ENCODE measurements around the gene ARHGAP10.

DNA sequence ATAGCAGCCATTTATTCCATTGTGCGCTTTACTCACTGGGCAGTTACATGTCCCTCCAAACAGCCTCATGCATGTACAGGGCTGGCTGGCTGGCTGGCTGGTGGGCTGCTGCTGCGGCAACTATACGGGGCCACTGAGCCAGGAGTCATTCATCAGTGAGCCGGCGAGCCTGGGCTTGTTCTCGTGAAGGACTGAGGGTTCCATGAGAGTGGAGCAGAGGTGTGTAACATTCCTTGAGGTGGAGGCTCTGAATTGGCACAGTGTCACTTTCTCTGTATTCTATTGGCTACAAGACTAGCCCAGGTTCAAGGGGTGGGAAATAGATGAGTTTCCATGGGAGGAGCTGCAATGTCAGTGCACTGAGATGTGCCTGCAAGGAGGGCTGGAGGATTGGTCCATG lies 89.1 kb downstream of the ARHGAP10 start:
- TF ChIP-seq, protein P1, sequence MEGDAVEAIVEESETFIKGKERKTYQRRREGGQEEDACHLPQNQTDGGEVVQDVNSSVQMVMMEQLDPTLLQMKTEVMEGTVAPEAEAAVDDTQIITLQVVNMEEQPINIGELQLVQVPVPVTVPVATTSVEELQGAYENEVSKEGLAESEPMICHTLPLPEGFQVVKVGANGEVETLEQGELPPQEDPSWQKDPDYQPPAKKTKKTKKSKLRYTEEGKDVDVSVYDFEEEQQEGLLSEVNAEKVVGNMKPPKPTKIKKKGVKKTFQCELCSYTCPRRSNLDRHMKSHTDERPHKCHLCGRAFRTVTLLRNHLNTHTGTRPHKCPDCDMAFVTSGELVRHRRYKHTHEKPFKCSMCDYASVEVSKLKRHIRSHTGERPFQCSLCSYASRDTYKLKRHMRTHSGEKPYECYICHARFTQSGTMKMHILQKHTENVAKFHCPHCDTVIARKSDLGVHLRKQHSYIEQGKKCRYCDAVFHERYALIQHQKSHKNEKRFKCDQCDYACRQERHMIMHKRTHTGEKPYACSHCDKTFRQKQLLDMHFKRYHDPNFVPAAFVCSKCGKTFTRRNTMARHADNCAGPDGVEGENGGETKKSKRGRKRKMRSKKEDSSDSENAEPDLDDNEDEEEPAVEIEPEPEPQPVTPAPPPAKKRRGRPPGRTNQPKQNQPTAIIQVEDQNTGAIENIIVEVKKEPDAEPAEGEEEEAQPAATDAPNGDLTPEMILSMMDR (IDR thresholded peaks at IDR 0.05; ENCODE audit: low read depth, low read length, poor library complexity, severe bottlenecking), result no peak
- TF ChIP-seq EZH2phosphoT487 (IDR thresholded peaks at IDR 0.05; ENCODE audit: borderline replicate concordance, low read length), result no peak
